NCI-H1694 (cell line): ENCODE results near the gene SYNPO.

ENCODE experiments used
- DNase-seq: peaks from one replicate; lab custom pipeline; 2025; lab: John Stamatoyannopoulos, UW

SYNPO gene

DNA sequence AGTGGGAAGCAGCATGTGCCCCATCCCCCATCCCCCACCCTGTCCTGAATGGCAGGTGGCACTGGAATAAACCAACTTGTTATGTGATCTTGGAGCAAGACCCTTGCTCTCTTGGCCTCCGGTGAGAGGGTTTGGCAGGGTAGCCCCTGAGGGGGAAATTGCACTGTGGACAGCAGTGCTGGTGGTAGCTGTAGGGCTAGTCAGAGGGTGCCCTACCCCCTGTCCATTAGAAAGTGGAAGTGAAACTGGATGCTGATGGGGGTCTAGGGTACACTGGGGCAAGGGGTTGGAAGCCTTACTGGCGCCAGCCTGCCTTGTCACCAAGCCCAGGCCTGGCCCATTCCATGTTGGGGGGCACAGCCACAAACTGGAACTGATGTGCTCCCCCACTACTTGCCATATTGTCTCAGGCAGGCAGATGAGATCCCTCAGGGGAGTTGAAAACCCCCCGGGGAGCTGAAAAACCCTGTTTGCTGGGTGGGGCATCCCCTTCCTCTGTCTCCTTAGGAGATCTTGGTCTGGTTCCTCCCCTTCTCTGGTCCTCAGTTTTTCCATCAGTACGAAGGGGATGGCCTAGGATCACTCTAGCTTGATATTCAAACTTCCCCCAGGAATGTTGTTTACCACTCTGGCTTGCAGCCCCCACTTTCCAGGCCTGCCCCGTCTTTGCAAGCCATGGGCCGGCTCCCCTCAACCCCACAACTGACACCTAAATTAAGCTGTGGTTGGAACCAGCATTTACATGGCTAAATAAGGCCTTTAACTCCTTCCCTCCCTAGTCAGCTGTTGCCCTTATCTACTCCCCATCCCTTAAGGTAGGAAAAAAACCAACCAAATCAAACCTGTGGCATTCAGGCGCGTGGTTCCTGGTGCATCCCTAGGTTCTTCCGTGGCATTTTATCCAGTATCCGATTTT, 14.4 kb upstream of the SYNPO start:
- no peak for DNase-seq

DNA sequence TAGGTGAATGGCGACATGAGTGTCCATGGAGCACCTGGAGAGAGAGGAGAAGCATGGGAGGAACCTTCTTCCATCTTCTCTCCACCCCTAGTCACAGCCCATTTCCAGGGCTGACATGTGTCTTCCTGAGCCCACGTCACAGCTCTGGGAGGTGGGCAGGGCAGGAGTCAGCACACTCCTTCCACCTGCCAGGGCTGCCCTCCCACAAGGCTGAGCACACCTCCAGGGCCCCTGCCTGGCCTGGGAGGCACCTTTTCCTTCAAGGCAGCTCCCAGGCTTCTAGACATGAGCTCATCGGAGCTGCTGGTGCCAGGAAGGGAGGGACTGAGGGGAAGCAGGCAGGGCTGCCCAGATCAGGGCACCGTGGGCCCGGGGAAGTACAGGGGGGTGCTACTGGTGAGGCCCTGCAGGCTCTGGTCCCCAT, 13.6 kb upstream of the SYNPO start:
- no peak for DNase-seq

- DNase-seq = no peak
These were observed 12.5 kb upstream of the SYNPO start for GRCh38 chr5:150627731-150628545.

DNA sequence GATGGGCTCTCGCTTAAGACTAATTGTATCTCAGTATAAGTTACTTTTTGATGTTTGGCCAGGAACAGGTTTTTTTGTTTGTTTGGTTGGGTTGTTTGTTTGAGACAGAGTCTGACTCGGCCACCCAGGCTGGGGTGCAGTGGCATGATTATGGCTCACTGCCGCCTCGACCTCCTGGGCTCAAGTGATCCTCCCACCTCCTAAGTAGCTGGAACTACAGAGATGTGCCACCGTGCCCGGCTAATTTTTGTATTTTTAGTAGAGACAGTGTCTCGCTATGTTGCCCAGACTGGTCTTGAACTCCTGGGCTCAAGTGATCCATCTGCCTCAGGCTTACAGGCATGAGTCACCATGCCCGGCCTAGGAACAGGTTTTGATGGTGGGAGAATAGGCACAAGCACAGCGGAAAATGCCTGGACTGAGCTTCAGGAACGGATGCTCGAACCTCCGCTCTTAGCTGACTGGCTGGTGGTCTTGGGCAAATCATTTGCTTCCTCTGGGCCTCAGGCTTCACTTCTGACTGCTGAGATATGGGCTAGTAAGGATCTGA, 11.4 kb upstream of the SYNPO start:
- DNase-seq = no peak

DNA sequence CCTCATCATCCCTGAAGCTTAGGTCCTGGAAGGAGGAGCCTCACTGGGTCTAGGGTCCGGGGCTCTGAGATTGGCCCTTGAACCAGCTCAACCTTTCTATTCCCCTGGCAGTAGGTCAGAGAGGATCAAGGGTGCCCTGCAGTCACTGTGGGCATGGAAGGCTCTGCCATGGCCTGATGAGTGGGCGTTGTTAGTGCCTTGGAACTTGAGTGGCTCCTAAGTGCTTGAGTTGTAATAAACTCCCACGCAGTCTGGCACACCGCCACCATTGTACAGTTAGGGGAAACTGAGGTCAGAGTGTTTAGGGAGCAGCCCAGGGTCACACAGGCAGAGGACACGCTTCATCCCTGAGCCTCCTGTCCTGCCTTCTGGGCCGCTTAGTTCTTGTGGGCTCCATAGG, 10.4 kb upstream of the SYNPO start:
- no peak for DNase-seq

- DNase-seq = peak; percentile 77
These were observed 9.8 kb upstream of the SYNPO start for GRCh38 chr5:150630461-150631325.

DNA sequence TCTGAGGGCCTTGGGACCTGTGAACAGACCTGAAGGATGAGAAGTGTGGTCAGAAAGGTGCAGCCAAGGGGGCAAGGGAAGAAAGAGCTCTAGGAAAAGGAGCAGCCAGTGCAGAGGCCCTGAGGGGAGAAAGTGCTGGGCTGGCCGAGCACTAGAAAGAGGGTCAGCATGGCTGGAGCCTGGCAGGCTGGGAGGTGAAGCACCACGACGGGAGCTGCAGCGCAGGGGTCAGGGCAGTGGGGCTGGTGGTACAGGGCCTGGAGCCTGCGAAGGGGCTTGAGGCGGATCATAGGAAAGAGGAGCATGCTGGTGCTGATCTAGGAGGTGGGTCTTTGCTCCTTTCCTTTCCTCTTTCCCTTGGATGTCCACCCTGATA, 9.1 kb upstream of the SYNPO start:
- DNase-seq = no peak

GRCh38 chr5:150632305-150633160, 7.9 kb upstream of the SYNPO start:
- DNase-seq = peak; percentile 60

- peak; percentile 27 for DNase-seq
These were observed 7.0 kb upstream of the SYNPO start for GRCh38 chr5:150633429-150633828.

GRCh38 chr5:150636391-150637244, 3.8 kb upstream of the SYNPO start:
- DNase-seq = peak; percentile 41

- no peak for DNase-seq
These were observed 3.0 kb upstream of the SYNPO start for GRCh38 chr5:150637245-150638052.

GRCh38 chr5:150638053-150638444, 2.4 kb upstream of the SYNPO start:
- DNase-seq = no peak

DNA sequence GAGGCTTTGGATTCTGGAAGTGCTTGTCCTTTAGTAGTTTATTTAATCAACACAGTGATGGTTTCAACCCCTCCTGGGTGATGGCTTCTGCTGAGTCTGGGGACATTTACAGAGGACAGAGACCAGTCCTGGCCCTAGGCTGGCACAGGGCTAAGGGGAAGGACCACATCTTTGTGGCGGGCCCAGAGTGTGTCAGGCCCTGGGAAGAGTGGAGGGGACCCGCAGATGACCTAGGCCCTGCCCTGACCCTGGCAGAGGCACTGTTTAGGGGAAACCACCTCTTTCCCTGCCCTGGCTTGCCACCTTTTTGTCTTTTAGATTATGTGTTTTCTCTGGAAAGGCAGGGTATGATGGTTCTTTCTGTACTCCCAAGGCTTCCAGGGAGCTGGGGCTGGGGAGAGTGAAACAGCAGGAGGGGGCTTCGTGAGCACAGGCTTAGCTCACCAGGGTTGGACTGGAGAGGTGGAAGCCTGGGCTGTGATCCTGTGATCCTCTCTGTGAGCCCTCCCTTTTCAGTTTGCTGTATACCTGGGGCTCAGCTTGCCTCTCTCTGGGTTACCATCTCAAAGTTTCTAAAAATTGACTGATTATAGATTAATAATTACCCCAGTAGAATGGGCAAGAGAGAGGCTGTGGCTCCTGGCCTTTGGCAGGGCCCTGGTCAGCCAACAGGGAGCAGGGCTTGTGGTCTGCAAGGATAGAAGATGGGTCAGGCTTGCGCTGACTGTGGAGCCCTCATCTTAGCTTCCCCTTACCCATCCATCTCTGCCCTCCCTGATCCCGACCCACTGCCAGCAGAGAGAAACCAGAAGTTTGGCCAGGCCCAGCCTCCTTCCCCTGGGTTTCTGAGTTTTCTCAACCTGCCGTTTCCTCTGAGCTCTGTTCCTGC, 1.7 kb upstream of the SYNPO start:
- DNase-seq = no peak

- DNase-seq = no peak
These were observed 1.1 kb upstream of the SYNPO start for GRCh38 chr5:150639377-150639692.

- DNase-seq = no peak
These were observed 709 bp upstream of the SYNPO start for GRCh38 chr5:150639751-150640150.

DNA sequence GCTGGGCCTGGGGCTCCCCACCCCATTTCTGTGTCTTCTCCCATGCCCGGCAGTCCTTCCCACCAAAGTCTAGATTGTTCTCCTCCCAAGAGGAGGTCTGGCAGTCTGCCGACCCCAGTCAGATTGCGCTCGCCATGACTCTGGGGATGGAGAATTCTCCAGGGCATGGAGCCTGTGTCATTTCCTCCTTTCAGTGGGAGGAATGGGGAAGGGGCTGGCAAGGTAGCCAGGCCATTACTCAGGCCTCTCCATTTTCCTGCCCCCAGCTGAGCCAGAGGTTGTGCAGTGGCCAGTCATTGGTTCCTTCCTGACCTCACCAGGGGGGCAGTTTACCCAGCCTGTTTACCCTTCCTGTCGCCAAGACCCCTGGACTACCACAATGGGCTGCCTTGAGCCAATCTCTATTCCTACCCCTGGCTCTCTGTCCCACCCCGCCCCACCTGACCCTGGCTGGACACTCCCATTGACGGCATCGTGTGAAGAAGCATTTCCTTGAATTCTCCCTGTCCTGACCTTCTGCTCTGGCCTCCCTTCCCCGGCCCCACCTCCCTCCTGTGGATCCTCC, 628 bp downstream of the SYNPO start:
- no peak for DNase-seq

- DNase-seq = no peak
These were observed 1.5 kb downstream of the SYNPO start for GRCh38 chr5:150641824-150642566.
